WTC11 (cell line): ENCODE measurements around the gene DNTT. TPM values are rescaled to one million over a fixed set of nuclear protein-coding genes. Genes with fewer than 3 reads are reported as not detected.
A peak's percentile ranks its signal among the peaks of the same experiment; 100 is the strongest.

Experiments
- ATAC-seq: fragments of 200-7000 bp; cut with Tn5 transposase; 2 replicates; pipeline ENCODE4 v1.10.0; 2021; ENCODE audit warnings: mild to moderate bottlenecking, moderate library complexity
- CTCF ChIA-PET: fragments of 300-600 bp; sonication (Branson Sonifier 250); formaldehyde crosslinking; loops from one replicate; lab custom pipeline; 2021; ENCODE audit warnings: antibody characterized with exemption; lab: Charles Lee
- POLR2A ChIA-PET: fragments of 350-600 bp; sonication (Branson Sonifier 250); formaldehyde crosslinking; loops from one replicate; lab custom pipeline; 2021; ENCODE audit warnings: antibody characterized with exemption; lab: Charles Lee
- DNase-seq: peaks from one replicate; pipeline ENCODE4 v3.0.0; 2021; ENCODE audit warnings: low spot score
- H3K27ac Mint-ChIP-seq: 2 replicates; pipeline ENCODE4 v1.8.0; 2021; ENCODE audit warnings: mixed read lengths
- H3K27me3 Mint-ChIP-seq: 2 replicates; pipeline ENCODE4 v1.8.0; 2021; ENCODE audit warnings: low read depth, mild to moderate bottlenecking, moderate library complexity, mixed read lengths
- H3K36me3 Mint-ChIP-seq: 2 replicates; pipeline ENCODE4 v1.8.0; 2021; ENCODE audit warnings: mixed read lengths
- H3K4me1 Mint-ChIP-seq: 2 replicates; pipeline ENCODE4 v1.8.0; 2022; ENCODE audit warnings: mixed read lengths
- H3K4me3 Mint-ChIP-seq: 2 replicates; pipeline ENCODE4 v1.8.0; 2021; ENCODE audit warnings: mild to moderate bottlenecking, moderate library complexity, mixed read lengths
- H3K9me3 Mint-ChIP-seq: 2 replicates; pipeline ENCODE4 v1.8.0; 2021; ENCODE audit warnings: mixed read lengths
- AR ChIP-seq: fragments of 250-450 bp; sonication (Bioruptor Pico); IDR thresholded peaks from 2 replicates; pipeline ENCODE4 v1.9.0; 2021; ENCODE audit warnings: mild to moderate bottlenecking
- ATF1 ChIP-seq: sonication (generic); formaldehyde crosslinking; IDR thresholded peaks from 2 replicates; pipeline ENCODE4 v1.8.1; 2023; ENCODE audit warnings: mild to moderate bottlenecking, moderate library complexity, missing genetic modification reagents
- CBFB ChIP-seq: sonication (generic); formaldehyde crosslinking; IDR thresholded peaks from 2 replicates; pipeline ENCODE4 v1.8.1; 2022; ENCODE audit warnings: mild to moderate bottlenecking, low read depth, missing genetic modification reagents
- CREM ChIP-seq: sonication (generic); formaldehyde crosslinking; IDR thresholded peaks from 2 replicates; pipeline ENCODE4 v1.8.1; 2022; ENCODE audit warnings: mild to moderate bottlenecking, missing genetic modification reagents, moderate library complexity
- ETV6 ChIP-seq: sonication (generic); formaldehyde crosslinking; IDR thresholded peaks from 2 replicates; pipeline ENCODE4 v1.8.1; 2022; ENCODE audit warnings: mild to moderate bottlenecking, missing genetic modification reagents
- HMGA2 ChIP-seq: fragments of 250-450 bp; sonication (Bioruptor Pico); IDR thresholded peaks from 2 replicates; pipeline ENCODE4 v1.4.0; 2021; ENCODE audit warnings: mild to moderate bottlenecking, moderate library complexity
- JUN ChIP-seq: sonication (generic); formaldehyde crosslinking; IDR thresholded peaks from 2 replicates; pipeline ENCODE4 v1.8.0; 2023; ENCODE audit warnings: mild to moderate bottlenecking, missing genetic modification reagents
- KAT7 ChIP-seq: sonication (generic); formaldehyde crosslinking; IDR thresholded peaks from 2 replicates; pipeline ENCODE4 v1.8.1; 2023; ENCODE audit warnings: missing genetic modification reagents, mild to moderate bottlenecking, borderline replicate concordance
- NFE2L1 ChIP-seq: sonication (generic); formaldehyde crosslinking; IDR thresholded peaks from 2 replicates; pipeline ENCODE4 v1.8.1; 2023; ENCODE audit warnings: missing genetic modification reagents
- PRRX2 ChIP-seq: fragments of 250-450 bp; sonication (Bioruptor Pico); IDR thresholded peaks from 2 replicates; pipeline ENCODE4 v1.8.0; 2021; ENCODE audit warnings: mild to moderate bottlenecking
- SMAD4 ChIP-seq: sonication (generic); formaldehyde crosslinking; IDR thresholded peaks from 2 replicates; pipeline ENCODE4 v1.8.0; 2022; ENCODE audit warnings: mild to moderate bottlenecking, missing genetic modification reagents
- TP53 ChIP-seq: sonication (generic); formaldehyde crosslinking; IDR thresholded peaks from 2 replicates; pipeline ENCODE4 v1.8.1; 2023; ENCODE audit warnings: mild to moderate bottlenecking, missing genetic modification reagents
- ZNF263 ChIP-seq: sonication (generic); formaldehyde crosslinking; IDR thresholded peaks from 2 replicates; pipeline ENCODE4 v1.8.1; 2022; ENCODE audit warnings: low read depth, mild to moderate bottlenecking, moderate library complexity, missing genetic modification reagents
- ZNF317 ChIP-seq: sonication (generic); formaldehyde crosslinking; IDR thresholded peaks from 2 replicates; pipeline ENCODE4 v1.8.1; 2023; ENCODE audit warnings: low read depth, mild to moderate bottlenecking, moderate library complexity, missing genetic modification reagents, borderline replicate concordance
- ZNF671 ChIP-seq: fragments of 250-450 bp; sonication (Bioruptor Pico); IDR thresholded peaks from 2 replicates; pipeline ENCODE4 v1.8.0; 2021; ENCODE audit warnings: mild to moderate bottlenecking
- total RNA-seq: library from RNA; stranded (reverse); gene quantifications from 3 replicates; pipeline ENCODE4 v1.2.3, GENCODE V29; 2021
- TF ChIP-seq, protein P1 (sequence below): sonication (generic); formaldehyde crosslinking; IDR thresholded peaks from 2 replicates; pipeline ENCODE4 v1.8.1; 2023; ENCODE audit warnings: mild to moderate bottlenecking, missing genetic modification reagents
- TF ChIP-seq, protein P2 (sequence below): sonication (generic); formaldehyde crosslinking; IDR thresholded peaks from 2 replicates; pipeline ENCODE4 v1.8.0; 2023; ENCODE audit warnings: missing genetic modification reagents
- TF ChIP-seq, protein P3 (sequence below): fragments of 200-600 bp; IDR thresholded peaks from 2 replicates; pipeline ENCODE4 v1.8.0; 2022; ENCODE audit warnings: antibody characterized with exemption
- TF ChIP-seq, protein P4 (sequence below): sonication (generic); formaldehyde crosslinking; IDR thresholded peaks from 2 replicates; pipeline ENCODE4 v1.8.0; 2022; ENCODE audit warnings: mild to moderate bottlenecking, missing genetic modification reagents
- TF ChIP-seq, protein P5 (sequence below): sonication (generic); formaldehyde crosslinking; conservative IDR thresholded peaks from 2 replicates; pipeline ENCODE4 v1.8.1; 2022; ENCODE audit warnings: mild to moderate bottlenecking, missing genetic modification reagents

Gene DNTT
- total RNA-seq, 1 experiment from 2014 or later = not detected

DNA sequence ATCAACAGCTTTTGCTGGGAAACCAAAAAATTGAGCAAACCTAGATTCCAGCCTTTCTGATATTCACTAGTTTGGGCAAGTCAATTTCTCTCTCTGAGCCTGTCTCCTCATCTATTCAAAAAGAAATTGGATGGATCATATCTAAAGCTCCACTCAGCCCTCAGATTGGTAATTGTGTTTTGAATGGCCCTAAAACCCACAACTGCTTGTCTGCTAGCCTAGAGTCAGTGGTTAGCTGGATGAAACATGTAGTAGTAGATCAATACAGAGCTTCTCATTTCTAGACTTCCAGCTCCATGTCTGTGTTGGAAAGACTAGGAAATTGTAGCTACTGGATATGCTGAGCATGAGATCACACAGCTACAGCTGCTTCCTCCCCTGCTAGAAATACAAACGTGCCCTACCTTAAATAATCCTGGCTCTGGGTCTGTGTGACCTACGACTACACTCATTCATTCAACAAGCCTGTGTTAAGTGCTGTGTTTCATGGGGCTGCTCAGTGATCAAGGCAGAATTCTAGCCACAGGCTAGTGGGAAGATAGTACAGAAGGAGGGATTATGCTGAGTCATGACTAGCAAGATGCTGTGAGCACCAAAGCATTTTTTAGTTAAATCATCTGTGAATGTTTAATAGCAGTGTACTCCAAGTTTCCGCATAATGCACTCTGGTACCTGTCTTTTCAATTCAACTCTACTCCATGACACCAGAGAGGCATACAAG lies 15.7 kb downstream of the DNTT start (continued):
- TF ChIP-seq ZNF263 (CRISPR knock-in tag) = no peak
- TF ChIP-seq PRRX2 = no peak
- no peak for TF ChIP-seq SMAD4 (CRISPR knock-in tag)
- TF ChIP-seq ATF1 (CRISPR knock-in tag) = no peak
- no peak for TF ChIP-seq HMGA2 (CRISPR knock-in tag)
- no peak for TF ChIP-seq AR (CRISPR knock-in tag)
- TF ChIP-seq, protein P1, sequence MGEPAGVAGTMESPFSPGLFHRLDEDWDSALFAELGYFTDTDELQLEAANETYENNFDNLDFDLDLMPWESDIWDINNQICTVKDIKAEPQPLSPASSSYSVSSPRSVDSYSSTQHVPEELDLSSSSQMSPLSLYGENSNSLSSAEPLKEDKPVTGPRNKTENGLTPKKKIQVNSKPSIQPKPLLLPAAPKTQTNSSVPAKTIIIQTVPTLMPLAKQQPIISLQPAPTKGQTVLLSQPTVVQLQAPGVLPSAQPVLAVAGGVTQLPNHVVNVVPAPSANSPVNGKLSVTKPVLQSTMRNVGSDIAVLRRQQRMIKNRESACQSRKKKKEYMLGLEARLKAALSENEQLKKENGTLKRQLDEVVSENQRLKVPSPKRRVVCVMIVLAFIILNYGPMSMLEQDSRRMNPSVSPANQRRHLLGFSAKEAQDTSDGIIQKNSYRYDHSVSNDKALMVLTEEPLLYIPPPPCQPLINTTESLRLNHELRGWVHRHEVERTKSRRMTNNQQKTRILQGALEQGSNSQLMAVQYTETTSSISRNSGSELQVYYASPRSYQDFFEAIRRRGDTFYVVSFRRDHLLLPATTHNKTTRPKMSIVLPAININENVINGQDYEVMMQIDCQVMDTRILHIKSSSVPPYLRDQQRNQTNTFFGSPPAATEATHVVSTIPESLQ (CRISPR knock-in tag) = no peak
- TF ChIP-seq KAT7 (CRISPR knock-in tag) = no peak
- TF ChIP-seq CBFB (CRISPR knock-in tag) = no peak
- no peak for TF ChIP-seq NFE2L1 (CRISPR knock-in tag)
- TF ChIP-seq ZNF671 = no peak
- TF ChIP-seq TP53 (CRISPR knock-in tag) = no peak
- no peak for TF ChIP-seq CREM (CRISPR knock-in tag)

DNA sequence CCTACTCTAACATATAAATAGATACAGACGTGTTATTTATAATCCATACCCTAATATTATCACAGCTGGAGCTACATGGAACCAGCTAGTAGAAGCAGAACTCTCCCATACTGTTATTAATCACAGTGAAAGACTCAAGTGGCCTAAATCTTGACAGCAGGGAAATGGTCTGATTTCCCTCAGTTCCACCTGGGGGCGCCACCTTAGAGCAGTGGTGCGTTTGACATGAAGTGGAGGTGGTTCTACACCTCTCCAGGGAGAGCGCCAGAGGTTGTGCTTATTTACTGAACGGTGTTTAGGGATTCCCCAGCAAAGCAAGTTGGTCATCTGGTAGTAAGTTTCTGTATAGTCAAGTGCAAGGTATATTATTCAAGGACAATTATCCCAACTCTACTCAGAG lies 17.6 kb downstream of the DNTT start:
- Mint-ChIP-seq H3K4me3 (no peak overlapping the region), H3K27ac (no peak overlapping the region), H3K9me3 (no peaks in the 10 kb centered on the region), H3K4me1 (peaks cover 20% of the 10 kb centered on the region), H3K27me3 (no peaks in the 10 kb centered on the region), H3K36me3 (no peaks in the 10 kb centered on the region)
- POLR2A ChIA-PET = no interaction called here
- CTCF ChIA-PET = interaction anchor here (0.6 to 5.4 kb wide), 8 partner anchors 8 to 92 kb away, joined by 3 to 49 read pairs (median 4); no protein-coding TSS in a partner anchor
- DNase-seq (peak; percentile 63), ATAC-seq (peak; percentile 93)
- TF ChIP-seq, protein P2, sequence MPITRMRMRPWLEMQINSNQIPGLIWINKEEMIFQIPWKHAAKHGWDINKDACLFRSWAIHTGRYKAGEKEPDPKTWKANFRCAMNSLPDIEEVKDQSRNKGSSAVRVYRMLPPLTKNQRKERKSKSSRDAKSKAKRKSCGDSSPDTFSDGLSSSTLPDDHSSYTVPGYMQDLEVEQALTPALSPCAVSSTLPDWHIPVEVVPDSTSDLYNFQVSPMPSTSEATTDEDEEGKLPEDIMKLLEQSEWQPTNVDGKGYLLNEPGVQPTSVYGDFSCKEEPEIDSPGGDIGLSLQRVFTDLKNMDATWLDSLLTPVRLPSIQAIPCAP (CRISPR knock-in tag) = no peak
- TF ChIP-seq, protein P3, sequence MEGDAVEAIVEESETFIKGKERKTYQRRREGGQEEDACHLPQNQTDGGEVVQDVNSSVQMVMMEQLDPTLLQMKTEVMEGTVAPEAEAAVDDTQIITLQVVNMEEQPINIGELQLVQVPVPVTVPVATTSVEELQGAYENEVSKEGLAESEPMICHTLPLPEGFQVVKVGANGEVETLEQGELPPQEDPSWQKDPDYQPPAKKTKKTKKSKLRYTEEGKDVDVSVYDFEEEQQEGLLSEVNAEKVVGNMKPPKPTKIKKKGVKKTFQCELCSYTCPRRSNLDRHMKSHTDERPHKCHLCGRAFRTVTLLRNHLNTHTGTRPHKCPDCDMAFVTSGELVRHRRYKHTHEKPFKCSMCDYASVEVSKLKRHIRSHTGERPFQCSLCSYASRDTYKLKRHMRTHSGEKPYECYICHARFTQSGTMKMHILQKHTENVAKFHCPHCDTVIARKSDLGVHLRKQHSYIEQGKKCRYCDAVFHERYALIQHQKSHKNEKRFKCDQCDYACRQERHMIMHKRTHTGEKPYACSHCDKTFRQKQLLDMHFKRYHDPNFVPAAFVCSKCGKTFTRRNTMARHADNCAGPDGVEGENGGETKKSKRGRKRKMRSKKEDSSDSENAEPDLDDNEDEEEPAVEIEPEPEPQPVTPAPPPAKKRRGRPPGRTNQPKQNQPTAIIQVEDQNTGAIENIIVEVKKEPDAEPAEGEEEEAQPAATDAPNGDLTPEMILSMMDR = peak; percentile 39; the same call in 1 of the 2 replicates
- no peak for TF ChIP-seq ETV6 (CRISPR knock-in tag)
- TF ChIP-seq ZNF317 = no peak
- no peak for TF ChIP-seq CBFB (CRISPR knock-in tag)
- no peak for TF ChIP-seq JUN (CRISPR knock-in tag)
- TF ChIP-seq, protein P4, sequence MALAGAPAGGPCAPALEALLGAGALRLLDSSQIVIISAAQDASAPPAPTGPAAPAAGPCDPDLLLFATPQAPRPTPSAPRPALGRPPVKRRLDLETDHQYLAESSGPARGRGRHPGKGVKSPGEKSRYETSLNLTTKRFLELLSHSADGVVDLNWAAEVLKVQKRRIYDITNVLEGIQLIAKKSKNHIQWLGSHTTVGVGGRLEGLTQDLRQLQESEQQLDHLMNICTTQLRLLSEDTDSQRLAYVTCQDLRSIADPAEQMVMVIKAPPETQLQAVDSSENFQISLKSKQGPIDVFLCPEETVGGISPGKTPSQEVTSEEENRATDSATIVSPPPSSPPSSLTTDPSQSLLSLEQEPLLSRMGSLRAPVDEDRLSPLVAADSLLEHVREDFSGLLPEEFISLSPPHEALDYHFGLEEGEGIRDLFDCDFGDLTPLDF (CRISPR knock-in tag) = no peak
- TF ChIP-seq, protein P5, sequence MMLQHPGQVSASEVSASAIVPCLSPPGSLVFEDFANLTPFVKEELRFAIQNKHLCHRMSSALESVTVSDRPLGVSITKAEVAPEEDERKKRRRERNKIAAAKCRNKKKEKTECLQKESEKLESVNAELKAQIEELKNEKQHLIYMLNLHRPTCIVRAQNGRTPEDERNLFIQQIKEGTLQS (CRISPR knock-in tag) = no peak
